Kidney (tissue), 14 donors: ENCODE data around the gene TMEM30B. TPM values are rescaled to one million over a fixed set of nuclear protein-coding genes. Genes with fewer than 3 reads are reported as not detected.

Experiments used
- DNase-seq, 5 donors: peaks; one replicate each; pipeline ENCODE4 v3.0.0-alpha.2; 2013 to 2020
- FAIRE-seq: peaks from 2 replicates; lab custom pipeline; 2012; peaks lifted over from hg19 to GRCh38; lab: Jason Lieb, UNC
- H3K27ac ChIP-seq, 2 donors: one replicate each; pipeline ENCODE4 v1.7.0; 2013; ENCODE audit warnings: low read depth in 2 of 2, low read length in 2 of 2, inconsistent platforms in 1 of 2
- H3K27me3 ChIP-seq: one replicate; pipeline ENCODE4 v1.7.1; 2013; ENCODE audit warnings: low read length, inconsistent platforms; ENCODE audit not compliant: control insufficient read depth, insufficient read depth
- H3K36me3 ChIP-seq, 3 donors: one replicate each; pipeline versions ENCODE4 v1.7.0 to v1.7.1; 2013; ENCODE audit warnings: low read length in 3 of 3, control low read depth in 1 of 3, inconsistent platforms in 1 of 3; ENCODE audit not compliant: insufficient read depth in 3 of 3, control insufficient read depth in 2 of 3
- H3K4me1 ChIP-seq, 3 donors: one replicate each; pipeline versions ENCODE4 v1.7.0 to v1.7.1; 2013; ENCODE audit warnings: low read length in 3 of 3, inconsistent platforms in 1 of 3, low read depth in 1 of 3; ENCODE audit not compliant: control insufficient read depth in 2 of 3, insufficient read depth in 2 of 3
- H3K4me3 ChIP-seq, 3 donors: one replicate each; pipeline versions ENCODE4 v1.7.0 to v1.8.1; 2013; ENCODE audit warnings: low read length in 3 of 3, control low read depth in 1 of 3, inconsistent platforms in 1 of 3
- H3K9ac ChIP-seq, 3 donors: one replicate each; pipeline versions ENCODE4 v1.7.0 to v1.7.1; 2013; ENCODE audit warnings: low read length in 3 of 3, control low read depth in 1 of 3, inconsistent platforms in 1 of 3
- H3K9me3 ChIP-seq, 3 donors: one replicate each; pipeline versions ENCODE4 v1.7.0 to v1.7.1; 2013; ENCODE audit warnings: low read length in 3 of 3, control low read depth in 1 of 3, inconsistent platforms in 1 of 3; ENCODE audit not compliant: control insufficient read depth in 2 of 3, insufficient read depth in 1 of 3
- intact Hi-C: fragments of 100-400 bp; cut with DNase I; formaldehyde crosslinking; loops from one replicate; pipeline ENCODE4 v1.11.1; 2022
- polyA plus RNA-seq: library from polyadenylated mRNA; stranded (reverse); fragments of 350-450 nt; fragmentation: Illumina TruSeq; extraction: RNeasy Lipid Tissue Mini Kit (QIAGEN cat#74804); gene quantifications from one replicate; pipeline ENCODE4 v1.2.3, GENCODE V29; 2014; ENCODE audit warnings: low read depth, low replicate concordance; ENCODE audit not compliant: insufficient read depth
- total RNA-seq: library from RNA; stranded (reverse); fragmentation: NEBNext Ultra II Directional; extraction: Animal tissue kit (Norgen Biotek cat#: 25700); gene quantifications from one replicate; pipeline ENCODE4 v1.2.1, GENCODE V29; 2021
- TF ChIP-seq, protein P1 (sequence below): IDR thresholded peaks from 3 replicates; pipeline ENCODE4 v1.5.1; 2012; ENCODE audit warnings: mild to moderate bottlenecking, moderate library complexity, borderline replicate concordance; ENCODE audit not compliant: insufficient read depth; ENCODE audit errors: extremely low read depth
- donor health status: control.
- donor health status: control.
- donor health status: control.
- donor health status: control.
- donor health status: control.
- donor health status: DM: yes; HTN: yes; CAD: no.
- donor health status: Normal renal cell carcinoma (clear cell type).

TMEM30B gene
- total and polyA plus RNA-seq, 2 donors from 2014 or later: 9.4 to 20.4 TPM

GRCh38 chr14:61250063-61250462, 31.1 kb downstream of the TMEM30B start:
- DNase-seq: no peak
- Histone ChIP-seq H3K36me3 (no peaks in the 10 kb centered on the region), H3K27ac (no peak overlapping the region), H3K9me3 (no peaks in the 10 kb centered on the region), H3K27me3 (no peaks in the 10 kb centered on the region), H3K4me1 (no peaks in the 10 kb centered on the region), H3K4me3 (no peak overlapping the region), H3K9ac (no peak overlapping the region)
- FAIRE-seq: no peak
- TF ChIP-seq, protein P1, sequence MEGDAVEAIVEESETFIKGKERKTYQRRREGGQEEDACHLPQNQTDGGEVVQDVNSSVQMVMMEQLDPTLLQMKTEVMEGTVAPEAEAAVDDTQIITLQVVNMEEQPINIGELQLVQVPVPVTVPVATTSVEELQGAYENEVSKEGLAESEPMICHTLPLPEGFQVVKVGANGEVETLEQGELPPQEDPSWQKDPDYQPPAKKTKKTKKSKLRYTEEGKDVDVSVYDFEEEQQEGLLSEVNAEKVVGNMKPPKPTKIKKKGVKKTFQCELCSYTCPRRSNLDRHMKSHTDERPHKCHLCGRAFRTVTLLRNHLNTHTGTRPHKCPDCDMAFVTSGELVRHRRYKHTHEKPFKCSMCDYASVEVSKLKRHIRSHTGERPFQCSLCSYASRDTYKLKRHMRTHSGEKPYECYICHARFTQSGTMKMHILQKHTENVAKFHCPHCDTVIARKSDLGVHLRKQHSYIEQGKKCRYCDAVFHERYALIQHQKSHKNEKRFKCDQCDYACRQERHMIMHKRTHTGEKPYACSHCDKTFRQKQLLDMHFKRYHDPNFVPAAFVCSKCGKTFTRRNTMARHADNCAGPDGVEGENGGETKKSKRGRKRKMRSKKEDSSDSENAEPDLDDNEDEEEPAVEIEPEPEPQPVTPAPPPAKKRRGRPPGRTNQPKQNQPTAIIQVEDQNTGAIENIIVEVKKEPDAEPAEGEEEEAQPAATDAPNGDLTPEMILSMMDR: no peak
- intact Hi-C loops: loop anchor here (5.0 kb wide), 1 partner anchor 623 kb away; no protein-coding TSS in a partner anchor

- FAIRE-seq: no peak
- Histone ChIP-seq H3K4me1 (no peaks in the 10 kb centered on the region), H3K27me3 (no peaks in the 10 kb centered on the region), H3K36me3 (no peaks in the 10 kb centered on the region), H3K9me3 (no peaks in the 10 kb centered on the region), H3K4me3 (no peak overlapping the region), H3K27ac (no peak overlapping the region), H3K9ac (no peak overlapping the region)
- intact Hi-C loops: no loop called here
- TF ChIP-seq, protein P1: no peak
- no peak for DNase-seq
Observed at GRCh38 chr14:61247935-61248334, 33.2 kb downstream of the TMEM30B start.

- Histone ChIP-seq H3K9ac (no peak overlapping the region), H3K9me3 (no peaks in the 10 kb centered on the region), H3K36me3 (no peaks in the 10 kb centered on the region), H3K4me1 (no peaks in the 10 kb centered on the region), H3K4me3 (no peak overlapping the region), H3K27me3 (no peaks in the 10 kb centered on the region), H3K27ac (no peak overlapping the region)
- TF ChIP-seq, protein P1: no peak
- no peak for DNase-seq
- intact Hi-C loops: no loop called here
- FAIRE-seq: no peak
Observed at GRCh38 chr14:61246721-61247120, 34.4 kb downstream of the TMEM30B start.

GRCh38 chr14:61244009-61244408, 37.1 kb downstream of the TMEM30B start:
- Histone ChIP-seq H3K4me3 (no peak overlapping the region), H3K9ac (no peak overlapping the region), H3K27me3 (no peaks in the 10 kb centered on the region), H3K27ac (no peak overlapping the region), H3K36me3 (no peaks in the 10 kb centered on the region), H3K4me1 (no peaks in the 10 kb centered on the region), H3K9me3 (peaks cover 0 to 11% (median 0%) of the 10 kb centered on the region in 3 donors)
- no peak for DNase-seq
- intact Hi-C loops: no loop called here
- TF ChIP-seq, protein P1: no peak
- no peak for FAIRE-seq
